GM19468 (cell line): ENCODE data around the gene RYR1.
"Not testable (repeated sequence)": the region's sequence is repeated elsewhere in the genome, so short reads cannot be mapped to it uniquely, and the experiment has no call there.

ENCODE experiments used
- ATAC-seq: cut with Tn5 transposase; IDR thresholded peaks from one replicate; pipeline ENCODE4 v1.9.1; 2021; ENCODE audit warnings: mild to moderate bottlenecking, moderate library complexity, moderate number of reproducible peaks; ENCODE audit not compliant: unreplicated experiment; ENCODE audit errors: extremely low read depth

Gene RYR1

DNA sequence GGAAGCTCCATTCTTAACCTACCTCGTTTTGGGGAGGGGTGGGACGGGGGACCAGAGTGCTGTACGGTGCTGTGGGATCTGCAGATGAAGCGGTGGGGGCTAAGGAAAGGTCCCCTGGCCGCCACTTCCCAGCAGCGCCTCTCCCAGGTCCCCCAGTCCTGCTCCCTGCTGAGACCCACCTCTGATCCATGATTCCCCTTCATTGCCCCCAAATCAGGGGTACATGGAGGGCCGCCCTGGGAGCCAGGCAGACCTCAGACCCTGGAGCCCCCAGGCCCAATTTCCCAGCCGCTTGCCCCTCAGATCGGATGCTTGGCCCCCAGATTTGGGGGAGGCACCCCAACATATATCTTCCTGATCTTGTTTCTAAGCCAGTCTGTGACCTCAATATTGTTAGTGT, 34.4 kb upstream of the RYR1 start:
- no peak for ATAC-seq

DNA sequence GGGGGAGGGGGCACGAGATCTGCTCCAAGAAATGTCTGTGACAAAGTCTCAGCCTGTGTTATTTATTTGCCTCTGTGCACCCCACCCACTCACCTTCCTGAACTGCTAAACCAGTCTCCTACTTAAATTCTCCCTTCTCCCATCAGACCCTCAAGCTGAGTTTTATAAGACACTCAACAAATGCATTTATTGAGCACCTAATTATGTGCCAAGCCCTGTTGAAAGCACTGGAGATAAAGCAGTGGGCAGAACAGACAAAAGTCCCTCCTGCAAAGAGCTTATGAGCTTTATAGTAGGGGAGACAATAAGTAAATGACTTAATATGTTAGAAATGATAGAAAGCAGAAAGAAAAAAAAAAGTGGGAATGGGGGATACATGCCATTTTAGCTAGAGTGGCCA, 34.0 kb upstream of the RYR1 start:
- no peak for ATAC-seq

DNA sequence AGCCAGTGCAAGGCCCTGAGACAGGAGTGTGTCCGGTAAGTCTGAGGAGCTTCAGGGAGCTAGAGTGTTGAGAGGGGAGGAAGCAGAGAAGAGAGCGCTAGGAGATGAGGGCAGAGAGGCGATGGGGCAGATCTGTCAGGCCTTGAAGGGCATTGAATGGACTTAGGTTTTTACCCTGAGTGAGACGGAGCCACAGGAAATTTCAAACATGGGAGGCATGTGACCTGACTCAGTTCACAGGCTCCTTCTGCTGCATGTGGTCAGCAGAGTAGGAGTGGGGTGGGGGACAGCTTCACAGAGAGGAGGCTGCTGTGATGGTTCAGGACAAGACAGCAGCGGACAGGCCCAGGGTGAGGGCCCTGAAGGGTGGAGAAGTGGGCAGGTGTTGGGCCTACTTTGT, 33.1 kb upstream of the RYR1 start:
- ATAC-seq: no peak

DNA sequence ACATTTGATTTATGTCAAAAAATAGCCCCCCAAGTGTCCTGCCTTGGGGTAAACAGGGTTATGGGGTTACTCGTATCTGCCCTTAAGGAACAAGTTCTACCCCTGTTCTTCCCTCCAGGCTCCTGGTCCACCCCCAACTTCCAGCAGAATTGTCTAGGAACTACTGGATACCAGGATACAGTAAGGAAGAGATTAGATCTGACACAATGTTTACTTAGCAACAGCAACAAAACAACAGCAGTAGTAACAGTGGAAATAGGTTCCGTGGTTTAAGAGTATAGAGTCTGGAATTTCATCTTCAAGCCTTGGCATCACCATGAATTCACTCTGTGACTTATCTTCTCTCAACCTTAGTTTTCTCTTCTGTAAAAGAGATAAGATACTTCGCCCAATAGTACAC, 32.3 kb upstream of the RYR1 start:
- no peak for ATAC-seq

DNA sequence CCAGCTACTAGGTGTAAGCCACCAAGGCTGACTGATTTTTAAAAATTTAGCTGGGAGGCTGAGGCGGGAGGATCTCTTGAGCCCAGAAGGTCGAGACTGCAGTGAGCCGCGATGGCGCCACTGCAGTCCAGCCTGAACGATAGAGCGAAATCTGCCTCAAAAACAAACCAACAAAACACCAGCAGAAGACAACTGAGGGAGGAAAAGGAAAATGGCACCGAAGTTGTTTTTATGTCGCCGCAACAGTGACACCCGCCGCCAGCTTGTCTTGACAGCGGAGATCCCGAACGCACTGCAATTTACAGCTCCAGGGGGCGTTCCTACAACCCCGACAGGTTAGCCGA, 30.9 kb upstream of the RYR1 start:
- no peak for ATAC-seq

DNA sequence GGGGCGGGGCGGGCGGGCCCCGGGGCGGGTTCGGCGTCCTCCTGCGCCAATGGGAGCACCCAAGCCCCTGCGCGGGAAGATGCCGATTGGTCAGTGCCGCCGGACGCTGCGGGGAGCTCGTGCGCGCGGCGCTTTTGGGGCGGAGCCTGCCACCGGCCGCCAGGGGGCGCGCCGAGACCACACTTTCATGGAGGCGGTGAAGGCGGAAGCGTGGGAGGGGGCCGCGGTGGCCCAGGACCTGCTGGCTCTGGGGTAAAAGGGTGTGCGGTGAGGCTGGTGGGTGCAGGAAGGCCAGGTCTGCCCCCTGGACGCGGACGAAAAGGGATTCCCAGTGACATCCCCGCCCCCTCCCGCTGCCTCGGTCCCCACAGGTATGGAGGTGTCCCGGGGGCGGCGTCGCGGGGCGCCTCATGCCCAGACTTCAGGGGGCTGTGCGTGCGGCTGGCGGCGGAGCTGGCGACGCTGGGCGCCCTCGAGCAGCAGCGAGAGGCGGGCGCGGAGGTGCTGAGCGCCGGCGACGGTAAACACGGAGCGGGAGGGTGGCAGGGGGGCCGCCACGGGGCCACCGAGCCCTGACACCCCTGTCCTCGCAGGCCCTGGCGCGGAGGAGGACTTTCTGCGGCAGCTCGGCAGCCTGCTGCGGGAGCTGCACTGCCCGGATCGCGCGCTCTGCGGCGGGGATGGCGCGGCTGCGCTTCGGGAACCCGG, 30.4 kb upstream of the RYR1 start, which contains the start of gene FAM98C:
FAM98C (plus strand) TSS at position 127 of the 708 bp plus-strand sequence; CDS start at position 188, 61 bp downstream.
- ATAC-seq: peak; percentile 94

DNA sequence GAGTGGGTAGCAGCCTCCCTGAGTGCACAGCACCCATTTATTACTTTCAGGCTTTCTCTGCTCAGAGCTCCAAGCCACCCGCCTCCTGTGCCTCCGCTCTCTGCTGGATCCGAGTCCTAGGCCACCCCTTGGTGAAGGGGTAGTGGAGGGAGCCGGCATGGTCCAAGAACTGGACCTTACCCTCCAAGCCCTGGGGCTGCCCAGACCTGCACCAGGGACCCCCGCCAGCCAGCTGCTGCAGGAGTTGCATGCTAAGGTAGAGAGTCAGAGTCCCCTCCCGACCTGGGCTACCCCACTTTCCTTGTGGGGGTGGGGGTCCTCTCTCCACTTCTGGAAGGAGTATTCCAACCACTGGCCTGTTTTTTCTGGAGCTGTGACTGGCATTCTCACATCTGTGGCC, 28.6 kb upstream of the RYR1 start:
- no peak for ATAC-seq

DNA sequence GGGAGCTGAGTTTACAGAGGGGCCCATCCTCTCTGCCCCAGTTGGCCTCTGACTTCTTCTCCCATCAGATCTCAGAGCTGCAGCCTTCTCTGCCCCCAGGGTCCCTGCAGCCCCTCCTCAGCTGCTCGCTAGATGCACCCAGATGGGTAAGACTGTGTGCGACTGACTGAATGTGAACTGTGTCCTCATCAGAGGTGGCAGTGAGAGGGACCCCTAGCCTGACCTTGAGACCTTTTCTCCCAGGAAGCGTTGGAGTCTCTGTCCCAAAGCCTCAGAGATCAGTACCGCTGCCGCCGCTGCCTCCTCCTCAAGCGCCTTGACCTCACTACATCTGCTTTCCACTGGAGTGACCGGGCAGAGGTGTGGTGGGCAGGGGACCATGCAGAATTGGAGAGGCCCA, 28.2 kb upstream of the RYR1 start:
- no peak for ATAC-seq

DNA sequence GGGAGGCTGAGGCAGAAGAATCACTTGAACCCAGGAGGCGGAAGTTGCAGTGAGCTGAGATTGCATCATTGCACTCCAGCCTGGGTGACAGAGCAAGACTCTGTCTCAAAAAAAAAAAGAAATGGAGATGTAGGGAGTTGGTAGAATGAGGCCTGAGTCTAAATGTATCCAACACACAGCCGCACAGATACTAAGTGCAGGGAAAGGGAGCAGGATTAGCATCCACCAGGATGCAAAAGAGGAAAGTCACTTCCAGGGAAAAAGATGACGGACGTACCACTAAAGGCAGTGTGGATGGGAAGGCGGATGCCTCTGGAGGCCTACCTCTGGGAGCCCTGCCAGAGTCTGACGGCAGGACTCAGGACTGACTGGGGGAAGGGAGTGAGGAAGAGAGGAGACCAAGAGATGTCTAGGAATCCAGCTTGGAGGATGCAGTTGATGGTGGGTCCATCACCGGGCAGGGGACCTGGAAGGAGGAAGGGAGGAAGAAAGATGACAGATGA, 23.8 kb upstream of the RYR1 start:
- ATAC-seq: no peak

DNA sequence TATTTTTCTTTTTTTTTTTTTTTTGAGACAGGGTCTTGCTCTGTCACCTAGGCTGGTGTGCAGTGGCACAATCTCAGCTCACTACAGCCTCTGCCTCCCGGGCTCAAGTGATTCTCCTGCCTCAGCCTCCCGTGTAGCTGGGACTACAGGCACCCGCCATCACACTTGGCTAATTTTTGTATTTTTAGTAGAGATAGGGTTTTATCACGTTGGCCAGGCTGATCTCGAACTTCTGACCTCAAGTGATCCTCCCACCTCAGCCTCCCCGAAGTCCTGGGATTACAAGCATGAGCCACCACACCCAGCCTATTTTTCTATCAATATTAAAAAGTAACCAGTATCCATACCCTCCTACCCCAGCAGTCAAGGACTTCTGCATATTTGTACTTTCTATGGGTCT, 23.1 kb upstream of the RYR1 start:
- not testable (repeated sequence) for ATAC-seq

DNA sequence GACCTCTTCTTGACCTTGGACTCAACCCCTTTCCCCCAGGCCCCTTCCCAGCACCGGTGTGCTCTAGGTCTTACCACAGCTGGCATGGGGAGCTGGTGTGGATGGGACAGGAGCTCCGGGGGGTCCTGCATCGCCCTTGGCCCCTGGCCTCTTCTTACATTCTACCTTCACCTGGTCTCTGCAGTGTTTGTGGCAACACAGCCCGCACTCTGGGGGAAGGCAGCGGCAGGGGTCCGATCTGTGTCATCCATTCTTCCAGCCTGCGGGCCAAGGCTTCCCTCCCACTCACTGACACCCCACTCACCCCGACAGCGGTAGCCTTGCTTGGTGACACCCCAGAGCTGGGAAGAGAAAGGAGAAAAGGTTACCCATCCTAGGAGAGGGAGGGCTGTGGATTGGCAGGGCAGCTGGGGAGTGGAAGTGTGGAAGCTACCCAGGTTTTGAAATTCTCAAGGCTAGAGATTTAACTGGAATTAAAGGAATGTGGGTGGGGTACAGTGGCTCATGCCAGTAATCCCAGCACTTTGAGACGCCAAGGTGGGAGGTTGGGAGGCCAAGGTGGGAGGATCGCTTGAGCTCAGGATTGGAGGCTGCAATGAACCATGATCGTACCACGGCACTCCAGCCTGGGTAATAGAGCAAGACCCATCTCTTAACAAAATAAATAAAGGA, 22.3 kb upstream of the RYR1 start:
- ATAC-seq: no peak

DNA sequence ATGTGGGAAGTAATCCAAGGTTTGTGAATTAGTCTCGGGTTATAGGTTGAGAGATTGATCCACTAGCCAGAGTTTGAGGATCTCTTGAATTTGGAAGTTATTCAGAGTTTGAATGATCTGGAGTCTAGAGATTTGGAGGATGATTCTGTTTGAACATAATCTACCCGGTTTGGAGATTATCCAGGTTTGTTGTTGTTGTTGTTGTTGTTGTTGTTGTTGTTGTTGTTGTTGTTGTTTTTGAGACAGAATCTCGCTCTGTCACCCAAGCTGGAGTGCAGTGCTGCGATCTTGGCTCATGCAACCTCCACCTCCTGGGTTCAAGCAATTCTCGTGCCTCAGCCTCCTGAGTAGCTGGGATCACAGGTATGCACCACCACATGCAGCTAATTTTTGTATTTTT, 21.6 kb upstream of the RYR1 start:
- not testable (repeated sequence) for ATAC-seq

DNA sequence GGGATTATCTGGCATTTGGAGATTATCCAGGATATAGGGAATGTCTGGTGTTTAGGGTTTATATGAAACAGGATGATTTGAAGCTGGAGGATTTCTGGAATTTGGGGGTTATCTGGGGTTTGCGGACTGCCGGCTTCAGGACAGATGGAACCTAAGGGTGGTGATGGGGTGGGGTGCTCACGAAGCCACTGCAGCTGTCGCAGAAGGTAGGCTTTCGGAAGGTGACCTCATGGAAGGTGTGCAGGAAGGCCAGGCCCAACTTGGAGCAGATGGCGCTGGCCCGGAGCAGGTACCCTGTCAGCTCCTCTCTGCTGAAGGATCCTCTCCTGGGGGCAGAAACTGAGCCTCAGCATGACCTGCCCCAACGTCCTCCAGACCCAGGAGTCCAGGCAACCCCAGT, 21.0 kb upstream of the RYR1 start:
- no peak for ATAC-seq

DNA sequence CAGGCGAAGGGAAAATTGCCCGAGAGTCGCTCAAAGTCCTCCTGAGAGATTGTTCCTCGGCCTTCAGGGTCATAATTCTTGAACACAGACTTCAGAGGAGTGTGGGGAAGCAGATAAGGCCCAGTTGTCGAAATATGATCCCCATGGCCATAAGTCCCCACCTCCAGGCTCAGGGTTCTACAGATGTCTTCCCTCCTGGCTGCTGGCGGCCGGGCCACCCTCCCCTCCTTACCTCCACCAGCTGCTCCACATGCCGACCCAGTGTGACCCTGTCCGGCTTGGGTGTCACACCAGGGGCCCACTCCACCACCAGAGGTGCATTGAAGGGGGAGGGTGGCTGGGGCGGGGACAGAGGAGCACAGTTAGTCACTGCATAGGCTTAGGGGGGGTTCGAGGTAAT, 20.5 kb upstream of the RYR1 start:
- no peak for ATAC-seq

DNA sequence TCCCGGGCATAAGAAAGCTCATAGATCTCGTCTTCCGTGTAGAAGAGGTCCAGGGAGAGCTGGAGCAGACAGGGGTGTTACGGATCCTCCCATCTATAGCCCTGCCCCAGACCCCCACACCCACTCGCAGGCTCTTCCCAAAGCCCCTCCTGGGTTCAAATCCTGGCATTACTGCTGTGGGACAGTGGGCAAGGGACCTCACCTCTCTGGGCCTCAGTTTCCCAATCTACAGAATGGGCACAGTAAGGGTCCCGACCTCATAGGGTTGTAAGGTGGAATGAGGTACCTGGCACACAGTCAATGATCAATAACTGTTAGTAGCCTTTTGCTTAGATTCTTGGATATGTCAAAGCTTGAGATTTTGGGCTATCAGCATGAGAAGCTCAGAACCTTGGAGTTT, 20.1 kb upstream of the RYR1 start:
- no peak for ATAC-seq

DNA sequence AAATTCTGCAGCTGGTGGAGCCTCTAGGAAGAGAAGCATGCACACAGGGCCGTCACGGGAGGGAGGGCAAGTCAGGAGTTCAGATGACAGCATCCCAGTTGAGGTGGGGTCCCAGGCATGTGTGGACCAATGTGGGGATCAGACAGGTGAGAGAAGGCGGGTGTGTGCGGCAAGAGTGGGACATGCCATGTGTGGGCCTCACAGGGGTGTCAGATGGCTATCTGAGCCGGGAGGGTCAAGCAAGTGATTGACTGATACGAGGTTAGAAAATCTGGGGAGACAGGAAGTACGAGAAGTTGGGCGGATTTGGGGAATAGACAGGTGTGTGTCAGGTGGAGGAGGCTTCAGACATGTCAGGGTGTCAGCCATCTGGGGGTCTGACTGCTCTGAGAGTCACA, 16.3 kb upstream of the RYR1 start:
- no peak for ATAC-seq

DNA sequence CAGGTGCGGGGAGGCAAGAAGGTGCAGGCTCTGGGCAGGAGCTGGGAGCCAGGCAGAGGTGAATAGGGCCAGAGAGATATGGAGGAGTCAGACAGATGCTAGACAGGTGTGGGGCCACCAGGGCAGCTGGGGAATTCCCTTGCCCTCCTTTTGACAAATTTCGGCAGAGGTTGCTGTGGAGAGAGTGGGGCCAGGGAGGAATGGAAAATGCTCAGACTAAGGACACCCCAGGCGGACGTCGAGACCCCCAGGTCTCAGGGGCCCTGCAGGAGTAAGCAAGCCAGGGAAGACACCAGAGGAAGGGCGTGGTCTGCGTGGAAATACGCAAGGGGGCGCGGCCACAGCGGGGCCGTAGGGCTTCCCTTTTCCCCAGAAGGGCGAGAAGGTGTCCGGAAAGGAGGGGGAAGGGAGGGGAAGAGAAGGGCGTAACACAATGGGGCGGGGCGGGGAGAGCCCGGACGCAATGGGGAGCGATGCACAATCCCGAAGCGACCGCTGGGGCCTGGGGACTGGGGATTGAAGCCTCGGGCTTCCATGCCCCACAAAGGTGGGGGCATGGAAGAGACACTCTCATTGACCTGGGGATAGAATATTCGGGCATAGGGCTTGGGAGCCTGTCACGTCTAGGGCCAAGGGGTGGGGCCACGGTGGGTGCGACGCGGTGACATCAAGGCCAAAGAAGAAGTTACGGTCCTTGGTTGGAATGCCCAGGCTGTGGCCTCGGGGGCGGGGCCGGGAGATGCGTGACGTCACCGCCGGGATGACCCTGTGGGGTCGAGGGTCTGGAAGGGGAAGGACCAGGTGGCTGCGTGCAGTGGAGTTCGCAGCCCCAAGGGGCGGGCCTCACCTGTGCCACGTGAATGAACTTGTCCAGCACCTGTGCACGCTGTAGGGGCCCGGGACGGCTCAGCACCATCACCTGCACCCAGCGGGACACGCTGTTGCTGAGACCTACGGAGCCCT, 15.7 kb upstream of the RYR1 start:
- ATAC-seq: no peak

DNA sequence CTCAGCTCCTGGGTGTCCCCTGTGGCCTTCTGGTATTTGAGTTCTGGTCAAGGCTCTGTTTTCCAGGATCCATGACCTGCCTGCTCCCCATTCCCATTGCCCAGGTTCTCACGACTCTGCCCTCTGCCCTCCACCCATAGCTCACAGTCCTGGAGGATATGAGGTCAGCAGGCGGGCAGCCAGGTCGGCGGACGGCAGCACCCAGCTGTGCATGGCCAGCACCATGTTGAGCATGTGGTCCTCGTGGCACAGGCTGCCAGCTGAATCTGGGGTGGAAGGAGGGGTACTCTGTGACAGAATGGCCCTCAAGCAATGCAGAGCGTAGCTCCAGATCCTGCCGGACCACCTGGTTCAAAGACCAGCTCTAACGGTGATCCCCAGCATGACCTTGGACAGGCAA, 12.6 kb upstream of the RYR1 start:
- no peak for ATAC-seq

DNA sequence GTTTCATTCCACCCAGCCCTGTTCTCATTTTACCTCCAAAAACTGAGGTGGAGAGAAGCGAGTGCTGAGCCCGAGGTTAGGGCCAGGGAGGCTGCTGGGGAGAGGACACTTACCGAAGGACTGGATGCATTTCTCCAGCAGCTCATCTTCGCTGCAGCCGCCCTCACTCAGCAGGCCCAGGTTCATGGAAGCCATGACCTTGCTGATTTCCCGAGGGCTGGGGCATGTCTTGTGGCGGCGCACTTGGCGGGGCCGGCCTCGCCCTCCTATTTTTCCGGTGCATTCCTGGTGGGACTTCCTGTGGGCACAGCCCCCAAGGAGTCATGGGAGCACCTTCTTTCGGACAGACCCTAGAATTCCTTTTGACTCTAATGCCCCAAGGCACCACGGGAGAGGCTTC, 11.6 kb upstream of the RYR1 start:
- ATAC-seq: no peak

DNA sequence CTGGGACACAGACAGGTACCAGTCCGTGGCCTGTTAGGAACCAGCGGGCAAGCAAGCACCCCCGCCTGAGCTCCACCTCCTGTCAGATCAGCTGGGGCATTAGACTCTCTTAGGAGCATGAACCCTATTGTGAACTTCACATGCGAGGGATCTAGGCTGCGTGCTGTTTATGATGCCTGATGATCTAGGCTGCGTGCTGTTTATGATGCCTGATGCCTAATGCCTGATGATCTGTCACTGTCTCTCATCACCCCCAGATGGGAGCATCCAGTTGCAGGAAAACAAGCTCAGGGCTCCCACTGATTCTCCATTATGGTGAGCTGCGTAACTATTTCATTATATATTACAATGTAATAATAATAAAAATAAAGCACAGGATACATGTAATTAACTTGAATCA, 11.1 kb upstream of the RYR1 start:
- ATAC-seq: no peak

DNA sequence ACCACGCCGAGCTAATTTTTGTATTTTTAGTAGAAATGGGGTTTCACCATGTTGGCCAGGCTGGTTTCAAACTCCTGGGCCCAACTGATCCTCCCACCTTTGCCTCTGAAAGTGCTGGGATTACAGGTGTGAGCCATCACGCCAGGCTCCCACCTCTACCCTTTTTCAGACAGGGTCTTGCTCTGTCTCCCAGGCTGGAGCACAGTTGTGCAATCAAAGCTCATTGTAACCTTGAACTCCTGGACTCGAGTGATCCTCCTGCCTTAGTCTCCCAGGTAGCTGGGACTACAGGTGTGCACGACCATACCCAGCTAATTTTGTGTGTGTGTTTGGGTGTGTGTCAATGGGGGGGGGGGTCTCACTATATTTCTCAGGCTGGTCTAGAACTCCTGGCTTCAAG, 9.2 kb upstream of the RYR1 start:
- no peak for ATAC-seq
